ENCODE data around the gene KIF5C. TPM values are rescaled to one million over a fixed set of nuclear protein-coding genes. Genes with fewer than 3 reads are reported as not detected.
"Not testable (repeated sequence)": the region's sequence is repeated elsewhere in the genome, so short reads cannot be mapped to it uniquely, and the experiment has no call there.

KIF5C gene
- total and polyA plus RNA-seq, 8 donors = under 0.01 to 14.7 (median 2.4) TPM

GRCh38 chr2:148861367-148861766 is 13.7 kb upstream of the KIF5C start:
- Histone ChIP-seq H3K9me3 (no peaks in the 10 kb centered on the region), H3K4me3 (no peak overlapping the region), H3K4me1 (no peaks in the 10 kb centered on the region), H3K27ac (no peak overlapping the region), H3K36me3 (no peaks in the 10 kb centered on the region), H3K27me3 (no peaks in the 10 kb centered on the region)
- DNase-seq = no peak
- WGBS, 5 donors = 80 to 88% (median 81%) methylated on average over 5 of the region's 5 CpGs
- TF ChIP-seq POLR2AphosphoS5 (IDR thresholded peaks at IDR 0.05) (no peak), EP300 (IDR thresholded peaks at IDR 0.05) (no peak), POLR2A (IDR thresholded peaks at IDR 0.05) (no peak)
- TF ChIP-seq, protein P1, sequence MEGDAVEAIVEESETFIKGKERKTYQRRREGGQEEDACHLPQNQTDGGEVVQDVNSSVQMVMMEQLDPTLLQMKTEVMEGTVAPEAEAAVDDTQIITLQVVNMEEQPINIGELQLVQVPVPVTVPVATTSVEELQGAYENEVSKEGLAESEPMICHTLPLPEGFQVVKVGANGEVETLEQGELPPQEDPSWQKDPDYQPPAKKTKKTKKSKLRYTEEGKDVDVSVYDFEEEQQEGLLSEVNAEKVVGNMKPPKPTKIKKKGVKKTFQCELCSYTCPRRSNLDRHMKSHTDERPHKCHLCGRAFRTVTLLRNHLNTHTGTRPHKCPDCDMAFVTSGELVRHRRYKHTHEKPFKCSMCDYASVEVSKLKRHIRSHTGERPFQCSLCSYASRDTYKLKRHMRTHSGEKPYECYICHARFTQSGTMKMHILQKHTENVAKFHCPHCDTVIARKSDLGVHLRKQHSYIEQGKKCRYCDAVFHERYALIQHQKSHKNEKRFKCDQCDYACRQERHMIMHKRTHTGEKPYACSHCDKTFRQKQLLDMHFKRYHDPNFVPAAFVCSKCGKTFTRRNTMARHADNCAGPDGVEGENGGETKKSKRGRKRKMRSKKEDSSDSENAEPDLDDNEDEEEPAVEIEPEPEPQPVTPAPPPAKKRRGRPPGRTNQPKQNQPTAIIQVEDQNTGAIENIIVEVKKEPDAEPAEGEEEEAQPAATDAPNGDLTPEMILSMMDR (IDR thresholded peaks at IDR 0.05) = no peak
- intact Hi-C loops (cut with DNase I; ENCODE audit: low total_unique reads) = no loop called here

DNA sequence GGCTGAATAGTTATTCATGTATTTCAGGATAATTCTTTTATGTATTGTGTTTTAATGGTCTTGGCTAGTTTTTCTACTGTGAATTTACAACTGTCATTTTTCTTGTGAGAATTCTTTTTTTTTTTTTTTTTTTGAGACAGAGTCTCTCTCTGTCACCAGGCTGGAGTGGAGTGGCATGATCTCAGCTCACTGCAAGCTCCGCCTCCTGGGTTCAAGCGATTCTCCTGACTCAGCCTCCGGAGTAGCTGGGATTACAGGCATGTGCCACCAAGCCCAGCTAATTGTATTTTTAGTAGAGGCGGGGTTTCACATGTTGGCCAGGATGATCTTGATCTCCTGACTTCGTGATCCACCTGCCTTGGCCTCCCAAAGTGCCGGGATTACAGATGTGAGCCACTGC is 12.5 kb upstream of the KIF5C start:
- H3K27ac ChIP-seq; H3K27me3 ChIP-seq; H3K4me3 ChIP-seq; H3K9me3 ChIP-seq; DNase-seq; H3K4me1 ChIP-seq; H3K36me3 ChIP-seq; intact Hi-C loops (cut with DNase I; ENCODE audit: low total_unique reads): not testable (repeated sequence)
- 90 to 93% (median 91%) methylated on average over 6 of the region's 6 CpGs for WGBS, 5 donors

GRCh38 chr2:148865512-148865911 is 9.5 kb upstream of the KIF5C start:
- H3K9me3 ChIP-seq = no peaks in the 10 kb centered on the region
- peaks cover 0 to 30% (median 0%) of the 10 kb centered on the region in 3 donors for H3K27me3 ChIP-seq
- no peak overlapping the region for H3K27ac ChIP-seq
- TF ChIP-seq POLR2AphosphoS5 (IDR thresholded peaks at IDR 0.05) = no peak
- TF ChIP-seq EP300 (IDR thresholded peaks at IDR 0.05) = no peak
- TF ChIP-seq, protein P1 (IDR thresholded peaks at IDR 0.05) = no peak
- TF ChIP-seq POLR2A (IDR thresholded peaks at IDR 0.05) = no peak
- H3K36me3 ChIP-seq = no peaks in the 10 kb centered on the region
- H3K4me3 ChIP-seq = no peak overlapping the region
- intact Hi-C loops (cut with DNase I; ENCODE audit: low total_unique reads) = no loop called here
- no peaks in the 10 kb centered on the region for H3K4me1 ChIP-seq
- 81 to 91% (median 87%) methylated on average over 5 of the region's 5 CpGs for WGBS, 5 donors
- DNase-seq = no peak

- intact Hi-C loops (cut with DNase I; ENCODE audit: low total_unique reads) = no loop called here
- WGBS, 5 donors = 72 to 79% (median 76%) methylated on average over 4 of the region's 4 CpGs
- Histone ChIP-seq H3K9me3 (no peaks in the 10 kb centered on the region), H3K4me1 (no peaks in the 10 kb centered on the region), H3K27me3 (peaks cover 0 to 33% (median 0%) of the 10 kb centered on the region in 3 donors), H3K4me3 (no peak overlapping the region), H3K27ac (no peak overlapping the region), H3K36me3 (no peaks in the 10 kb centered on the region)
- TF ChIP-seq, protein P1 (IDR thresholded peaks at IDR 0.05) = no peak
- TF ChIP-seq EP300 (IDR thresholded peaks at IDR 0.05) = no peak
- TF ChIP-seq POLR2A (IDR thresholded peaks at IDR 0.05) = no peak
- no peak for TF ChIP-seq POLR2AphosphoS5 (IDR thresholded peaks at IDR 0.05)
- no peak for DNase-seq
Observed at GRCh38 chr2:148866091-148866490, 8.9 kb upstream of the KIF5C start.

DNA sequence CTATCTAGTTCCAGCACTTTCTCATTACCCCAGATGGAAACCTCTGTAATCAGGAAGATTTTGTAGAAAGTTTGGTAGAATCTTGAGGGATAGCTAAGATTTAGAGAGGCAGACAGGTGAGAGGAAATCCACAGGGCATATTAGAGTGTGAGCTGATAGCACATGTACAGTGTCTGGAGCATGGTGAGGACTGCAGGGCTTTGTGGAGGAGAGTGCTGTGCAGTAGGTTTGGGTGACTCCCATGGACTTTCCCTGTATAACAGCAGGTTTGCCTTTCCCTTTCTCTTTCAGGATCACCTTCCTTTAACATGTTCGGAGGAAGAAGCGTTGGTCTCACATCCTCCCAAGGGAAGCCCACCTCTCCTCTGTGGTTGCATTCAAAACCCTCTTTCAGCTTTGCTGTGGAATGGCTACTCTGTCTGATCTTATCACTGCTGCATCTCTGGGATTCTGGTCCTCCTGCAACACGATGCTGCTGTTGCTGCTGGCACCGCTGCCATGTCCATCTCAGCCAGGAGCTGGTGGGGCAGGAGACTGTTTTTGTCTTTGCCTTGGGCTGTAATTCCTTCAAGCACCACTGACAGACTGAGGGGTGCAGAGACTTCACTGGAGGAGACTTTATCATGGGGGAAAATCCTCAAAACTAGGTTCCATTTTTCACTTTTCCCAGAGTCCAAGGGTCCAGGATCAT is 7.8 kb upstream of the KIF5C start:
- intact Hi-C loops (cut with DNase I; ENCODE audit: low total_unique reads) = no loop called here
- TF ChIP-seq, protein P1 (IDR thresholded peaks at IDR 0.05) = no peak
- TF ChIP-seq EP300 (IDR thresholded peaks at IDR 0.05) (no peak), POLR2AphosphoS5 (IDR thresholded peaks at IDR 0.05) (no peak)

More for the DNA sequence above, 7.8 kb upstream of the KIF5C start:
- Histone ChIP-seq H3K36me3 (no peaks in the 10 kb centered on the region), H3K9me3 (no peaks in the 10 kb centered on the region), H3K27me3 (peaks cover 0 to 39% (median 0%) of the 10 kb centered on the region in 3 donors), H3K27ac (no peak overlapping the region), H3K4me3 (no peak overlapping the region), H3K4me1 (no peaks in the 10 kb centered on the region)
- no peak for DNase-seq
- WGBS, 5 donors = 74 to 79% (median 74%) methylated on average over 4 of the region's 4 CpGs

All from stomach (tissue), 9 donors.